ENCODE measurements around the gene SLC12A7. TPM values are rescaled to one million over a fixed set of nuclear protein-coding genes. Genes with fewer than 3 reads are reported as not detected.

Gene SLC12A7
- total RNA-seq, 2 donors from 2014 or later = 28.5 to 42.3 TPM

- no peak overlapping the region for H3K27ac ChIP-seq
- H3K4me1 ChIP-seq = no peaks in the 10 kb centered on the region
- TF ChIP-seq, protein P1, sequence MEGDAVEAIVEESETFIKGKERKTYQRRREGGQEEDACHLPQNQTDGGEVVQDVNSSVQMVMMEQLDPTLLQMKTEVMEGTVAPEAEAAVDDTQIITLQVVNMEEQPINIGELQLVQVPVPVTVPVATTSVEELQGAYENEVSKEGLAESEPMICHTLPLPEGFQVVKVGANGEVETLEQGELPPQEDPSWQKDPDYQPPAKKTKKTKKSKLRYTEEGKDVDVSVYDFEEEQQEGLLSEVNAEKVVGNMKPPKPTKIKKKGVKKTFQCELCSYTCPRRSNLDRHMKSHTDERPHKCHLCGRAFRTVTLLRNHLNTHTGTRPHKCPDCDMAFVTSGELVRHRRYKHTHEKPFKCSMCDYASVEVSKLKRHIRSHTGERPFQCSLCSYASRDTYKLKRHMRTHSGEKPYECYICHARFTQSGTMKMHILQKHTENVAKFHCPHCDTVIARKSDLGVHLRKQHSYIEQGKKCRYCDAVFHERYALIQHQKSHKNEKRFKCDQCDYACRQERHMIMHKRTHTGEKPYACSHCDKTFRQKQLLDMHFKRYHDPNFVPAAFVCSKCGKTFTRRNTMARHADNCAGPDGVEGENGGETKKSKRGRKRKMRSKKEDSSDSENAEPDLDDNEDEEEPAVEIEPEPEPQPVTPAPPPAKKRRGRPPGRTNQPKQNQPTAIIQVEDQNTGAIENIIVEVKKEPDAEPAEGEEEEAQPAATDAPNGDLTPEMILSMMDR (IDR thresholded peaks at IDR 0.05) = no peak
- H3K36me3 ChIP-seq = no peaks in the 10 kb centered on the region
- H3K4me3 ChIP-seq = no peak overlapping the region
- no peaks in the 10 kb centered on the region for H3K9me3 ChIP-seq
- DNase-seq (ENCODE audit: low spot score) = no peak
- no peaks in the 10 kb centered on the region for H3K27me3 ChIP-seq
These were observed 91.4 kb downstream of the SLC12A7 start for GRCh38 chr5:1020452-1020961.

DNA sequence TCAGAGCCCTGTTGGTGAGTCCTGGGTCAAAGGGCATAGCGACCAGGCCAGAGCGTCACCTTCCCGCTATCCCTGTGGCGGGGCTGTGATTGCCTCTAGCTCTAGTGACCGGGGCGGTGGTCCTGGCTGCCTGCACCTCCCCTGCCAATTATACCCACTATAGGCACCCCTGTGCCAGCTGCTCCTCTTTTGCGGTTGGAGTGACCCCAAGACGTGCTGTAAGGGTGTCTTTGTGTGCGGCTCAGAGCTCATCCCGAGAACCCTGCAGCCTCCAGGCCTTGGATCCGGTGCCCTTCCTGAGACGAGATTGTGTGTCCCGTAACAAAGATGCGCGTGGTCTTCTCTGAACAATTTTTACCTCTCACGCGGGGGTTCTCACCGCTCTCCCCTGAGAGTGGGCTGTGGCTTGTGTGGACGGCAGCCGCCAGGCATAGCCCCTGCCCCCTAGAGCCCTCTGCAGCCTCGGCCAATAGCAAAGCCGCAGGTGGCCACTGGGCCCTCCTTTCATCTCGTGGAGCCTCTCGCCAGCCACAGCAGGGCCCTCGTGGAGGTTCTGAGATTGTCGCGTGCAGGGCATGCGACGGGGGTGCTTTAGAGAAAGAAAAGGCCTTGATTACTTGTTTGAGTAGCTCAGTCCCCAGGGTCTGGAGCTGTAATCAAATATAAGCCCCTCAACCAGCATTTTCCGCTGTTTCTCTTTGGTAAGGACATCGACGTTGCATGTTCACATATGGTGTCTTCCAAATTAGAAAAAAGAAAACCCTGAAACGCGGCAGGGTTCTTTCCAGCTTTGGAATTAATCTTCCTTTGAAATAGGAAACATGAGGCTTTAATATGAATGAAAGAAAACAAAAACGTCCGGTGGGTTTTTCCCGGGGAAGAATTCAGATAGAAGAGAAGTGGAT lies 92.6 kb downstream of the SLC12A7 start:
- no peak for DNase-seq (ENCODE audit: low spot score)

DNA sequence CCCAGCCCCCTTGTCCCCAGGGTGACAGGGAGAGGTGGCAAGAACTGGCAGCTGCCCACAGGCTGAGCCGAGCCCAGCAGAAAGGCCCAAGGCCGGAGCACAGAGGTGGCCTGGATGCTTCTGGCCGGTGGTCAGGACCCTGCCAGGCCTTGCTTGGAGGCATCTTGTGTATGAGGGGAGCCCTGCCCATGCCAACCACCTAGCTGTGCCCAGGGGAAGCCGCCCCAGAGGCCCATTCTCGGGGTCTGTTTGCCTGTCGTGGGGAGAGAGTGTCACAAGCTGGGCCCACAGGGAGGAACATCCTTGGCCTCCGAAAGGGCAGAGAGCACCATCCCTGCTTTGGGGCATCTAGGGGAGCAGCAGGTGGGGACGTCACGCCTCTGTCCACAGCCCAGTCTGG lies 93.3 kb downstream of the SLC12A7 start:
- TF ChIP-seq, protein P1 (IDR thresholded peaks at IDR 0.05) = no peak
- Histone ChIP-seq H3K4me1 (no peaks in the 10 kb centered on the region), H3K9me3 (no peaks in the 10 kb centered on the region), H3K36me3 (no peaks in the 10 kb centered on the region), H3K4me3 (no peak overlapping the region), H3K27me3 (no peaks in the 10 kb centered on the region), H3K27ac (no peak overlapping the region)
- DNase-seq (ENCODE audit: low spot score) = no peak

More for the DNA sequence above, 92.6 kb downstream of the SLC12A7 start:
- Histone ChIP-seq H3K27me3 (no peaks in the 10 kb centered on the region), H3K36me3 (no peaks in the 10 kb centered on the region), H3K4me3 (no peak overlapping the region), H3K4me1 (no peaks in the 10 kb centered on the region), H3K9me3 (no peaks in the 10 kb centered on the region), H3K27ac (no peak overlapping the region)
- TF ChIP-seq, protein P1 (IDR thresholded peaks at IDR 0.05) = no peak

DNA sequence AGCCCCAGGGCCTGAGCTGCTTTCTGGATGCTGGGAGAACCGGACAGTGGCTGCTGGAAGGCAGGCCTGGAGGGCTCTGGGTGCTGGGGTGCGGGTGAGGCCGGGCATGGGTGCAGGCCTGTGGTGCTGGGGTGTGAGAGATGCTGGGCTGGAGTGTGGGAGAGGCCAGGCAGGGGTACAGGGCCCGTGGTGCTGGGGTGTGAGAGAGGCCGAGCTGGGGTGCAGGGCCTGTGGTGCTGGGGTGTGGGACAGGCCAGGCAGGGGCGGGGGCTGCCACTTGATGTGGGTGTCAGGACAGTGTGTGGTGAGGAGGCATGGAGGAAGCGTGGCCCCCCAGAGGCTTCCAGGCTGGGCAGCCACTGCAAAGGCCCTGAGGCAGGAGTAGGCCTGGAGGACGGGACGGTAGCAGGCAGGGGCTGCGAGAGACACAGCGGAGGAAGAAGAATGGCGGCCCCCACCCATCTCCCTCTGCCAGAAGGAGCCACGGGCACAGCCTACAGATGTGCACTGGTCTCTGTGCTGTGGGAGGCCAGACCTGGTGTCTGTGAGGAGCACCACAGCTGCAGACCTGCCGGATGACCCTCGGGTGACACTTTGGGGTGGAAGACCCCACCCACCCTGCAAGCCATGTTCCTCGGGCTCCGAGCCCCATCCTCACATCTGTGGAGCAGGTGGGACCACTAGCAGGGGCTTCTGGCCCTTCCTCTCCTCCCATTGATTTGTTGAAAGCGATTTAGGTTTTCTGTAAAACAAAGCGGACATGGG lies 94.0 kb downstream of the SLC12A7 start:
- Histone ChIP-seq H3K9me3 (no peaks in the 10 kb centered on the region), H3K27me3 (no peaks in the 10 kb centered on the region), H3K36me3 (no peaks in the 10 kb centered on the region), H3K4me1 (no peaks in the 10 kb centered on the region), H3K27ac (no peak overlapping the region), H3K4me3 (no peak overlapping the region)
- DNase-seq (ENCODE audit: low spot score) = no peak
- TF ChIP-seq, protein P1 (IDR thresholded peaks at IDR 0.05) = no peak

DNA sequence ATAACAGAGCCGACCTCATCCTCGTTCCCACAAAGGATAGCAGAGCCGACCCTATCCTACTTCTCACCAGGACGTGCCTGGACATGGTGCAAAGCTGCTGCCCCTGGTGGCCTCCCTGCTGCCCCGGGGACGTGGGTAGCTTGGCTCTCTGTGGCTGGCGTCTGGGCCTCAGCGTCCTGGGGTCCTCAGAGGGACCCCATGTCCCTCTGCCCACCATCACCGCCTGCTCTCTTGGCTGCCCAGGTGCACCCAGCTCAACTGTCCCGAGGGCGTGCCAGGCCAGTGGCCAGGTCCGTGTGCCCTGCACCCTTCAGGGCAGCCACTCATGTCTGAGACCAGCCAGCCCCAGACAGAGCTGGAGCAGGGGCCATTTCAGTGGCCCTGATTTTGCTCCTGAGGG lies 94.8 kb downstream of the SLC12A7 start:
- TF ChIP-seq, protein P1 (IDR thresholded peaks at IDR 0.05) = no peak
- no peaks in the 10 kb centered on the region for H3K4me1 ChIP-seq
- H3K4me3 ChIP-seq = no peak overlapping the region
- no peaks in the 10 kb centered on the region for H3K36me3 ChIP-seq
- no peaks in the 10 kb centered on the region for H3K9me3 ChIP-seq
- no peak overlapping the region for H3K27ac ChIP-seq
- no peaks in the 10 kb centered on the region for H3K27me3 ChIP-seq
- no peak for DNase-seq (ENCODE audit: low spot score)
